AG04450 (cell line): ENCODE data around the gene FAM131B. TPM values are rescaled to one million over a fixed set of nuclear protein-coding genes. Genes with fewer than 3 reads are reported as not detected.

Experiments used
- CTCF ChIA-PET: fragments of 300-600, 350-600 bp; formaldehyde crosslinking; extraction: SDS; loops from one replicate; lab custom pipeline; 2022; ENCODE audit warnings: antibody characterized with exemption, inconsistent platforms; lab: Charles Lee
- POLR2A ChIA-PET: fragments of 350-600 bp; formaldehyde crosslinking; extraction: SDS; loops from one replicate; lab custom pipeline; 2021; ENCODE audit warnings: antibody characterized with exemption, inconsistent platforms; lab: Yijun Ruan, JAX
- DNase-seq: peaks from one replicate; pipeline ENCODE4 v3.0.0-alpha.2; 2011; ENCODE audit warnings: low read depth, low spot score
- H3K27ac ChIP-seq: one replicate; pipeline ENCODE4 v1.5.1; 2012; ENCODE audit warnings: low read depth, low read length, control low read depth
- H3K27me3 ChIP-seq: one replicate; pipeline ENCODE4 v1.6.0; 2012; ENCODE audit warnings: low read length; ENCODE audit not compliant: control insufficient read depth, insufficient read depth
- H3K4me3 ChIP-seq: 2 replicates; pipeline ENCODE4 v1.5.1; 2011; ENCODE audit warnings: mild to moderate bottlenecking, low read depth, low read length, control low read depth
- H3K9me3 ChIP-seq: 2 replicates; pipeline ENCODE4 v1.5.1; 2012; ENCODE audit warnings: low read length; ENCODE audit not compliant: control insufficient read depth, insufficient read depth
- CTCF ChIP-seq: IDR thresholded peaks from 2 replicates; pipeline ENCODE4 v1.5.1; 2011; ENCODE audit warnings: low read depth, low read length, control low read depth, inconsistent platforms
- polyA plus RNA-seq: library from polyadenylated mRNA; depleted of rRNA; stranded (reverse); fragments of >200 nt; gene quantifications from 2 replicates; pipeline ENCODE4 v1.2.3, GENCODE V29; 2011

The FAM131B gene
- polyA plus RNA-seq, 1 experiment = 3.1 TPM

DNA sequence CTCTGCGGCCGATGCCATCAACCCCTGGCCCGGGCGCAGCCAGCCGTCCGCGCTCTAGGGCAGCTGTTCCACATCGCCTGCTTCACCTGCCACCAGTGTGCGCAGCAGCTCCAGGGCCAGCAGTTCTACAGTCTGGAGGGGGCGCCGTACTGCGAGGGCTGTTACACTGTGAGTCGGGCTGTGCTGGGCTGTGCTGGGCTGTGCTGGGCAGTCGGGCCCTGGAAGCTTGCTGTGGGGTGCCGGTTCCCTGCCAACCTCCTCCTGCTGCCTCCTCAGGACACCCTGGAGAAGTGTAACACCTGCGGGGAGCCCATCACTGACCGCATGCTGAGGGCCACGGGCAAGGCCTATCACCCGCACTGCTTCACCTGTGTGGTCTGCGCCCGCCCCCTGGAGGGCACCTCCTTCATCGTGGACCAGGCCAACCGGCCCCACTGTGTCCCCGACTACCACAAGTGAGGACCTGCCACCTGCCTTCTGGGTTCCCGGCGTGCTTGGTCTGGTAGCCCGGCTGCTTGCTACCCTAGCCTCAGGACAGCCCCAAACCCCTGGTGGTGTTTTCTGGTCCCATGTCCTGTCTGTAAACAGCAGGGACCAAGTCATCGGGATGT lies 26.1 kb upstream of the FAM131B start:
- DNase-seq = no peak
- ChIA-PET POLR2A (interaction anchor here (1.0 to 5.3 kb wide), 4 partner anchors 7 to 101 kb away, joined by 3 to 83 read pairs (median 4); partner anchors contain the start of genes CASP2 and ZYX), CTCF (interaction anchor here (0.6 to 1.6 kb wide), 4 partner anchors 8 to 148 kb away, joined by 3 to 5 read pairs (median 5); no protein-coding TSS in a partner anchor)
- Histone ChIP-seq H3K27me3 (no peaks in the 10 kb centered on the region), H3K4me3 (no peak overlapping the region), H3K9me3 (no peaks in the 10 kb centered on the region; the same call in 1 of the 2 replicates), H3K27ac (peak overlapping the region; percentile 52)
- no peak for TF ChIP-seq CTCF

- Histone ChIP-seq H3K9me3 (no peaks in the 10 kb centered on the region; the same call in 1 of the 2 replicates), H3K27ac (peak overlapping the region; percentile 52), H3K4me3 (no peak overlapping the region), H3K27me3 (no peaks in the 10 kb centered on the region)
- ChIA-PET POLR2A (interaction anchor here (1.0 to 1.3 kb wide), 2 partner anchors 8 to 13 kb away, joined by 3 to 4 read pairs; no protein-coding TSS in a partner anchor), CTCF (interaction anchor here (0.6 to 1.6 kb wide), 4 partner anchors 8 to 148 kb away, joined by 3 to 5 read pairs (median 5); no protein-coding TSS in a partner anchor)
- DNase-seq = no peak
- no peak; the same call in 1 of the 2 replicates for TF ChIP-seq CTCF
These were observed 25.5 kb upstream of the FAM131B start for GRCh38 chr7:143388051-143388450.

- ChIA-PET CTCF (interaction anchor here (0.6 to 1.6 kb wide), 3 partner anchors 7 to 30 kb away, joined by 3 to 5 read pairs (median 5); no protein-coding TSS in a partner anchor), POLR2A (interaction anchor here (1.0 to 1.3 kb wide), 2 partner anchors 9 to 14 kb away, joined by 3 to 4 read pairs; no protein-coding TSS in a partner anchor)
- no peak for DNase-seq
- Histone ChIP-seq H3K27me3 (no peaks in the 10 kb centered on the region), H3K9me3 (no peaks in the 10 kb centered on the region; the same call in 1 of the 2 replicates), H3K4me3 (peak overlapping the region; percentile 29; the same call in 1 of the 2 replicates), H3K27ac (no peak overlapping the region)
- peak; percentile 20; the same call in 1 of the 2 replicates for TF ChIP-seq CTCF
These were observed 24.9 kb upstream of the FAM131B start for GRCh38 chr7:143387156-143387975.

GRCh38 chr7:143385891-143386781 lies 23.6 kb upstream of the FAM131B start:
- Histone ChIP-seq H3K4me3 (peak overlapping the region; percentile 45), H3K9me3 (no peaks in the 10 kb centered on the region; the same call in 1 of the 2 replicates), H3K27ac (no peak overlapping the region), H3K27me3 (no peaks in the 10 kb centered on the region)
- CTCF ChIA-PET = interaction anchor here (1.1 kb wide), 1 partner anchor 146 kb away, joined by 3 read pairs; no protein-coding TSS in a partner anchor
- POLR2A ChIA-PET = interaction anchor here (1.1 kb wide), 1 partner anchor 21 kb away, joined by 11 read pairs; no protein-coding TSS in a partner anchor
- TF ChIP-seq CTCF = no peak
- DNase-seq = no peak
